Fibroblast of pulmonary artery (primary cell): Measurements from ENCODE around the gene NXF1.
"Not testable (repeated sequence)": the region's sequence is repeated elsewhere in the genome, so short reads cannot be mapped to it uniquely, and the experiment has no call there.

ENCODE experiments used
- DNase-seq: peaks from one replicate; pipeline ENCODE4 v3.0.0-alpha.2; 2010; ENCODE audit warnings: low read depth
- H3K4me3 ChIP-seq: replicated peaks from 2 replicates; pipeline ENCODE4 v1.5.1; 2011; ENCODE audit warnings: low read depth, mild to moderate bottlenecking, control low read depth, low read length, moderate library complexity
- TF ChIP-seq, protein P1 (sequence below): IDR thresholded peaks from 2 replicates; pipeline ENCODE4 v1.5.1; 2011; ENCODE audit warnings: mild to moderate bottlenecking, control low read depth, low read length, inconsistent platforms; ENCODE audit errors: missing control alignments

Gene NXF1

DNA sequence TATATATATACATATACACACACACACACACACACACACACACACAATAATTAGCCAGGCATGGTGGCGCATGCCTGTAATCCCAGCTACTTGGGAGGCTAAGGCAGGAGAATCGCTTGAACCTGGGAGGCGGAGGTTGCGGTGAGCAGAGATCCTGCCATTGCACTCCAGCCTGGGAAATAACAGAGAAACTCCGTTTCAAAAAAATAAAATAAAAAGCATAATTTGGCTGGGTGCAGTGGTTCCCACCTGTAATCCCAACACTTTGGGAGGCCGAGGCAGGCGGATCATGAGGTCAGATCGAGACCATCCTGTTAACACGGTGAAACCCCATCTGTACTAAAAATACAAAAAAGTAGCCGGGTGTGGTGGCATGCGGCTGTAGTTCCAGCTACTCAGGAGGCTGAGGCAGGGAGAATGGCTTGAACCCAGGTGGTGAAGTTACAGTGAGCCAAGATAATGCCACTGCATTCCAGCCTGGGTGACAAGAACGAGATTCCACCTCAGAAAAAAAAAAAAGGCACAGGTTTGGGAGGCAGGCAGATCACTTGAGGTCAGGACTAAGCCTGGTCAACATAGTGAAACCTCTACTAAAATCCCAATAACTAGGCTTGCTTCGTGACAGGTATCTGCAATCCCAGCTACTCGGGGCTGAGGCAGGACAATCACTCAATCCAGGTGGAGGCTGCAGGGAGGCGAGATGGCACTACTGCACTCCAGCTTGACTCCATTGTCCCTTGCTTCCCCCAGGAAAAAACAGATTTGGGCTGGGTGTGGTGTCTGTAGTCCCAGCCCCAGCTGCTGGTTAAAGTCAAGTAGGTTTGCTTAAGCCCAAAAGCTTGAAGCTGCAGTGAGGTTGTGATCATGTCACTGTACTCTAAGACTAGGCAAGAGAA is 45.9 kb upstream of the NXF1 start:
- DNase-seq = no peak
- H3K4me3 ChIP-seq = no peak overlapping the region
- TF ChIP-seq, protein P1, sequence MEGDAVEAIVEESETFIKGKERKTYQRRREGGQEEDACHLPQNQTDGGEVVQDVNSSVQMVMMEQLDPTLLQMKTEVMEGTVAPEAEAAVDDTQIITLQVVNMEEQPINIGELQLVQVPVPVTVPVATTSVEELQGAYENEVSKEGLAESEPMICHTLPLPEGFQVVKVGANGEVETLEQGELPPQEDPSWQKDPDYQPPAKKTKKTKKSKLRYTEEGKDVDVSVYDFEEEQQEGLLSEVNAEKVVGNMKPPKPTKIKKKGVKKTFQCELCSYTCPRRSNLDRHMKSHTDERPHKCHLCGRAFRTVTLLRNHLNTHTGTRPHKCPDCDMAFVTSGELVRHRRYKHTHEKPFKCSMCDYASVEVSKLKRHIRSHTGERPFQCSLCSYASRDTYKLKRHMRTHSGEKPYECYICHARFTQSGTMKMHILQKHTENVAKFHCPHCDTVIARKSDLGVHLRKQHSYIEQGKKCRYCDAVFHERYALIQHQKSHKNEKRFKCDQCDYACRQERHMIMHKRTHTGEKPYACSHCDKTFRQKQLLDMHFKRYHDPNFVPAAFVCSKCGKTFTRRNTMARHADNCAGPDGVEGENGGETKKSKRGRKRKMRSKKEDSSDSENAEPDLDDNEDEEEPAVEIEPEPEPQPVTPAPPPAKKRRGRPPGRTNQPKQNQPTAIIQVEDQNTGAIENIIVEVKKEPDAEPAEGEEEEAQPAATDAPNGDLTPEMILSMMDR = no peak

DNA sequence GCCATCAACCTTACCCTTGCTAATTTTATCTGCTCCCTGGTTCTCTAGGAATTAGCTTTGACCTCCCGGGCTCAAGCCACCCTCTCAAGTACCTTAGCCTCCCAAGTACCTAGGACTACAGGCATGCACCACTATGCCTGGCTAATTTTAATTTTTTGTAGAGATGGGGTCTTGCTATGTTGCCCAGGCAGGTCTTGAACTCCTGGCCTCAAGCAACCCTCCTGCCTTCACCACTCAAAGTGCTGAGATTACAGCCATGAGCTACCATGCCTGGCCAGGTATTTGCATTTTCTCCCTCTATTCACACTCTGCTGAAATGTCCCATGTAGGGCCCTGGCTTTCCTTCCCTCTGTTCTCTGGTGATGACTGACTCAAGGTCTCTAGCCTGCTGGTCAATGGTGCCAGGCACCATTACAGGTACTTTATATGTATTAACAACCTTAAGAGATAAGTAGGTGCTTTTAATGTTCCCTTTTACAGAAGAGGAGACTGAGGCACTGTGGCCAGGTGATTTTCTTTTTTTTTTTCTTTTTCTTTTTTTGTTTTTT is 42.6 kb upstream of the NXF1 start:
- H3K4me3 ChIP-seq = no peak overlapping the region
- TF ChIP-seq, protein P1 = no peak
- no peak for DNase-seq

DNA sequence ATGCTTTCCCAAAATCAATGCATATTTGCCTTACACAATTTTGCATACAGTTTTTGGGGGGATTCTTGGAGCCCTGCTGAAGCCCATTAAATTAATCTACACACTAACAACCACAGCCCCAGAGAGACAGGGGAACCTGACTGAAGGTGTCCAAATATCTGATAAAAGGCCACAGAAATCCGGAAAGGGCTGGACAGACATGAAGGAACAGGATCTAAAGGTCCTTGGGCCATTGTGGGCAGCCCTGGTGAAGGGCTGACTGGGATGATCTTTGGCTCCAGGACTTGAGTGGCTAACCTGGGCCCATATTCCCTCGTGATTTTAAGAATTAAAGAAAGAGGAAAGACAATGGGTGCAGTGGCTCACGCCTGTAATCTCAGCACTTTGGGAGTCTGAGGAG is 40.9 kb upstream of the NXF1 start:
- TF ChIP-seq, protein P1 = no peak
- no peak for DNase-seq
- no peak overlapping the region for H3K4me3 ChIP-seq

DNA sequence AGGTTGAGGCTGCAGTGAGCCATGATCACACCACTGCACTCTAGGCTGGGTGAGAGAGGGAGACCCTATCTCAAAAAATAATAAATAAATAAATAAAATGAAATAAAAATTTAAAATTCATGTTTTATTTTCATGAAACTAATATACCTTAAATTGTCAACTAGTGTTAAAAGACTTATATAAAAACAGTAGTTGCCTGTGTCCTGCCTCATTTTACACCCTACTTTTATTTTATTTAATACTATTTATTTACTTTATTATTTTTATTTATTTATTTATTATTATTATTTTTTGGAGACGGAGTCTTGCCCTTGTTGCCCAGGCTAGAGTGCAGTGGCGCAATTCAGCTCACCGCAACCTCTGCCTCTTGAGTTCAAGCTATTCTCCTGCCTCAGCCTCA is 38.9 kb upstream of the NXF1 start:
- TF ChIP-seq, protein P1 = no peak
- H3K4me3 ChIP-seq = no peak overlapping the region
- DNase-seq = no peak

DNA sequence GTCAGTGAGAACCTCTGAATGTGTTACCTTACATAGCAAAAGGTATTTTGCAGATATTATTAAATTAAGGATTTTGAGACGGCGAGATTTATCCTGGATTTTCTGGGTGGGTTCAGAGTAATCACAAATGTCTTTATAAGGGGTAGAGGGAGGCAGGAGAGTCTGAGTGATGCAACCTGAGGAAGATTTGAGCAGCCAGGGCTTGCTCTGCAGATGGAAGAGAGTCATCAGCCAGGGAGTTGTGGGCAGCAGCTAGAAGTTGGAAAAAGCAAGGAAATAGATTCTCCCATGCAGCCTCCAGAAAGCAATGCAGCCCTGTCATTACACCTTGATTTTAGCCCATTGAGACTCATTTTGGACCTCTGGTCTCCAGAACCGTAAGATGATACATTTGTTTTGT is 38.2 kb upstream of the NXF1 start:
- no peak overlapping the region for H3K4me3 ChIP-seq
- TF ChIP-seq, protein P1 = no peak
- no peak for DNase-seq

DNA sequence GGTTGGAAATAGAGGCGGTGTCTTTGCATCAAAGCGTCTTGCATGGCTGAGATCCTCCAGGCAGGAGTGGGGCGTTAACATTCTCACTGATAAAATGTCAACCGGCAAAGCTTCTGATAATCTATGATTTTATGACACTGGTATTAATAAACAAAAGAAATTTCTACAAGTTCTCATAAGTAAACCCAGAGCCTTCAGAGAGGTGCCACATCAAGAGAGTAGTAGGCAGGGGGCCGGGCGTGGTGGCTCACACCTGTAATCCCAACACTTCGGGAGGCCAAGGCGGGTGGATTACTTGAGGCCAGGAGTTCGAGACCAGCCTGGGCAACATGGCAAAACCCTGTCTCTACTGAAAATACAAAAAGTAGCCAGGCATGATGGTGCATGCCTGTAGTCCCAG is 37.7 kb upstream of the NXF1 start:
- H3K4me3 ChIP-seq, DNase-seq: not testable (repeated sequence)

DNA sequence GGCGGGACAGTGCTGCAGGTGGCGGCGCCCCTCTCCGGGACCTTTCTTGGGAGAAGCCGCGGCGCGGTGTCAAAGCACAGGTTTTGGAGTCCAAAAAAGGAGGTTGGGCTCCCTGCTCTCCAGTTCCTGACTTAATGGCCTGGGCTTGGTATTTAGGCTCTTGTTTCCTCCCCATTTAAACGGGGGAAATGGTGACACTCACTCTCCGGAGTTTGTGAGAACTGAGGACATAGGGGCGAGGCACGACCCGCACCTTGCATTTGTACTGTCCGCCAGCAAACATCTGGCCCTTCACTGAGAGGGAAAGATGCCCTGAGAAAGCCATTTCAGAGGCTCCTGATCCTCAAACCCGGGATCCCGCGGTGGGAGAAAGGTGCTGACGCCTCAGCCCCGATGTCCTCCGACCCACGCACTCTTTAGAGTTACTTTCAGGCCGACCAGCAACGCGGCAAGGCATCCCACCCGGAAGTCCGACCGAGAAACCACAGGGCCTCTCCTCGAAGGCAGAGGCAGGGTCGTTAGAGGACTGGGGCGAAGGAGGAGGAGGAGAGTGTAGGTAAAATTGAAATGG is 37.0 kb upstream of the NXF1 start:
- TF ChIP-seq, protein P1 = no peak
- peak overlapping the region; percentile 45 for H3K4me3 ChIP-seq
- no peak for DNase-seq
